ENCODE measurements around the gene SLC44A4.

The SLC44A4 gene

GRCh38 chr6:31884528-31885035 is 5.8 kb upstream of the SLC44A4 start:
- no peak overlapping the region for H3K9ac ChIP-seq (ENCODE audit: low read length)
- TF ChIP-seq, protein P1, sequence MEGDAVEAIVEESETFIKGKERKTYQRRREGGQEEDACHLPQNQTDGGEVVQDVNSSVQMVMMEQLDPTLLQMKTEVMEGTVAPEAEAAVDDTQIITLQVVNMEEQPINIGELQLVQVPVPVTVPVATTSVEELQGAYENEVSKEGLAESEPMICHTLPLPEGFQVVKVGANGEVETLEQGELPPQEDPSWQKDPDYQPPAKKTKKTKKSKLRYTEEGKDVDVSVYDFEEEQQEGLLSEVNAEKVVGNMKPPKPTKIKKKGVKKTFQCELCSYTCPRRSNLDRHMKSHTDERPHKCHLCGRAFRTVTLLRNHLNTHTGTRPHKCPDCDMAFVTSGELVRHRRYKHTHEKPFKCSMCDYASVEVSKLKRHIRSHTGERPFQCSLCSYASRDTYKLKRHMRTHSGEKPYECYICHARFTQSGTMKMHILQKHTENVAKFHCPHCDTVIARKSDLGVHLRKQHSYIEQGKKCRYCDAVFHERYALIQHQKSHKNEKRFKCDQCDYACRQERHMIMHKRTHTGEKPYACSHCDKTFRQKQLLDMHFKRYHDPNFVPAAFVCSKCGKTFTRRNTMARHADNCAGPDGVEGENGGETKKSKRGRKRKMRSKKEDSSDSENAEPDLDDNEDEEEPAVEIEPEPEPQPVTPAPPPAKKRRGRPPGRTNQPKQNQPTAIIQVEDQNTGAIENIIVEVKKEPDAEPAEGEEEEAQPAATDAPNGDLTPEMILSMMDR (IDR thresholded peaks at IDR 0.05; ENCODE audit: low read length), result no peak
- no peak for TF ChIP-seq EZH2 (IDR thresholded peaks at IDR 0.05; ENCODE audit: borderline replicate concordance, low read length)
- H2AFZ ChIP-seq (ENCODE audit: low read length), result no peak overlapping the region
- H3K79me2 ChIP-seq (ENCODE audit: insufficient read depth, low read length), result no peaks in the 10 kb centered on the region
- no peaks in the 10 kb centered on the region for H3K9me2 ChIP-seq (ENCODE audit: low read depth, low read length)
- no peaks in the 10 kb centered on the region for H3K27me3 ChIP-seq (ENCODE audit: insufficient read depth, low read length)
- no peak overlapping the region for H3K27ac ChIP-seq (ENCODE audit: low read depth, low read length, poor library complexity, severe bottlenecking)
- no peaks in the 10 kb centered on the region for H3F3A ChIP-seq (ENCODE audit: insufficient read depth, low read length)
- H3K4me2 ChIP-seq (ENCODE audit: low read length), result no peak overlapping the region
- H4K20me1 ChIP-seq (ENCODE audit: insufficient read depth, low read length), result no peaks in the 10 kb centered on the region
- no peaks in the 10 kb centered on the region for H3K9me3 ChIP-seq (ENCODE audit: low read length)
- no peak overlapping the region for H3K4me3 ChIP-seq (ENCODE audit: low read depth, low read length, poor library complexity, severe bottlenecking)
- H3K4me1 ChIP-seq (ENCODE audit: insufficient read depth, low read length, severe bottlenecking), result no peaks in the 10 kb centered on the region
- H3K36me3 ChIP-seq (ENCODE audit: insufficient read depth, low read length), result peaks cover 90% of the 10 kb centered on the region

DNA sequence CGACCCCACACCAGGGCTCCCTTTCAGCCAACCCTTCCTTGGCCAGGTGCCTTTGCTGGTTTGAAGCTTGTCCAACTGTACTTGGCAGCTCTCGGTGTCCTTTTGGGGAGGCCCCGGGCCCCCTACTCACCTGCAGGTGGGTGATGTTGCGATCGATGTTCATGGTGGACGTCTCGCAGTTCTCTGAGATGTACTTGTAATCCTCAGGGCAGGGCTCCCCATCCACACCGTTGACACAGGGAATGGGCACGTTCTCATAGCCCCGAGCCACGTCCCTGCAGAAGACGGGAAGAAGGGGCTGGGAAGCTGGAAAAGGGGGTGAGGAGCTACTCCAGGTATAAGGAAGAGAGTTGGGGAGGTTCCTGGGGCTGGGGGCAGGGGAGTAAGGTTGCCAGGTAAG is 4.9 kb upstream of the SLC44A4 start:
- Histone ChIP-seq H3K27me3 (ENCODE audit: insufficient read depth, low read length) (no peaks in the 10 kb centered on the region), H3K36me3 (ENCODE audit: insufficient read depth, low read length) (peaks cover 84% of the 10 kb centered on the region)

DNA sequence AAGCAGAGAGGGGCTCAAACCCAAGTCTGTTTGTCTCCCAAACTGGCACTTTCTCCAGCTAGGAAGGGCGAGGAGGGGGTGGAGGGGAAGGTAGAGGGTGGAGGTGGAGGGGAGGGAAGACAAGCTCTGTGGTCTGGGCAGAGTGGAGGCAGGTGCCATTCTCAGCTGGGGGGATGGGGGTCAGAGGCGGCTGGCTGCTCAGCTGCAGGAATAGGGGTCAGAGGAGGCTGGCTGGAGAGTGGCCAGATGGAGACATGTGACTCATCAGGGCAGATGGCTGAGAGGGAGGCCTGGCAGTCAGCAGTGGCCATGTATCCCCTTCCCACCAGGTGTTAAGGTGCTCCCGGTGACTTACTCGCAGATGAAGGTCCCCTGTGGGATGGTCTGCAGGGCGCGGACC is 3.5 kb upstream of the SLC44A4 start:
- H3K36me3 ChIP-seq (ENCODE audit: insufficient read depth, low read length), result peaks cover 71% of the 10 kb centered on the region
- no peaks in the 10 kb centered on the region for H3K79me2 ChIP-seq (ENCODE audit: insufficient read depth, low read length)
- no peak overlapping the region for H3K27ac ChIP-seq (ENCODE audit: low read depth, low read length, poor library complexity, severe bottlenecking)
- H3F3A ChIP-seq (ENCODE audit: insufficient read depth, low read length), result no peaks in the 10 kb centered on the region
- no peak overlapping the region for H3K4me2 ChIP-seq (ENCODE audit: low read length)
- H4K20me1 ChIP-seq (ENCODE audit: insufficient read depth, low read length), result no peaks in the 10 kb centered on the region
- H3K27me3 ChIP-seq (ENCODE audit: insufficient read depth, low read length), result no peaks in the 10 kb centered on the region
- no peak for TF ChIP-seq EZH2 (IDR thresholded peaks at IDR 0.05; ENCODE audit: borderline replicate concordance, low read length)
- TF ChIP-seq, protein P1 (IDR thresholded peaks at IDR 0.05; ENCODE audit: low read length), result no peak
- H3K4me3 ChIP-seq (ENCODE audit: low read depth, low read length, poor library complexity, severe bottlenecking), result no peak overlapping the region
- H2AFZ ChIP-seq (ENCODE audit: low read length), result no peak overlapping the region
- no peaks in the 10 kb centered on the region for H3K9me2 ChIP-seq (ENCODE audit: low read depth, low read length)
- H3K9me3 ChIP-seq (ENCODE audit: low read length), result no peaks in the 10 kb centered on the region
- no peaks in the 10 kb centered on the region for H3K4me1 ChIP-seq (ENCODE audit: insufficient read depth, low read length, severe bottlenecking)
- no peak overlapping the region for H3K9ac ChIP-seq (ENCODE audit: low read length)

More for the DNA sequence above, 4.9 kb upstream of the SLC44A4 start:
- Histone ChIP-seq H3K9me2 (ENCODE audit: low read depth, low read length) (no peaks in the 10 kb centered on the region), H3K4me2 (ENCODE audit: low read length) (no peak overlapping the region), H3F3A (ENCODE audit: insufficient read depth, low read length) (no peaks in the 10 kb centered on the region), H3K9ac (ENCODE audit: low read length) (no peak overlapping the region), H2AFZ (ENCODE audit: low read length) (no peak overlapping the region), H3K4me1 (ENCODE audit: insufficient read depth, low read length, severe bottlenecking) (no peaks in the 10 kb centered on the region), H3K9me3 (ENCODE audit: low read length) (no peaks in the 10 kb centered on the region), H3K4me3 (ENCODE audit: low read depth, low read length, poor library complexity, severe bottlenecking) (no peak overlapping the region), H3K79me2 (ENCODE audit: insufficient read depth, low read length) (no peaks in the 10 kb centered on the region), H3K27ac (ENCODE audit: low read depth, low read length, poor library complexity, severe bottlenecking) (no peak overlapping the region), H4K20me1 (ENCODE audit: insufficient read depth, low read length) (no peaks in the 10 kb centered on the region)
- TF ChIP-seq EZH2 (IDR thresholded peaks at IDR 0.05; ENCODE audit: borderline replicate concordance, low read length), result no peak
- TF ChIP-seq, protein P1 (IDR thresholded peaks at IDR 0.05; ENCODE audit: low read length), result no peak

All from OCI-LY1 (cell line).